KOPT-K1 (cell line): Measurements from ENCODE around the gene SDCCAG8.

Source experiments
- H3K27ac ChIP-seq: fragments of 200-600 bp; sonication (generic); 2 replicates; pipeline ENCODE4 v1.5.1; 2016; ENCODE audit warnings: antibody characterized with exemption, mild to moderate bottlenecking, low read depth, low read length; ENCODE audit not compliant: poor library complexity, severe bottlenecking
- H3K36me3 ChIP-seq: fragments of 200-600 bp; sonication (generic); 2 replicates; pipeline ENCODE4 v1.5.1; 2017; ENCODE audit warnings: antibody characterized with exemption, mild to moderate bottlenecking, low read length, moderate library complexity; ENCODE audit not compliant: insufficient read depth
- H3K9me3 ChIP-seq: fragments of 200-600 bp; sonication (generic); 2 replicates; pipeline ENCODE4 v1.5.1; 2017; ENCODE audit warnings: antibody characterized with exemption, low read length, mild to moderate bottlenecking; ENCODE audit not compliant: insufficient read depth, poor library complexity, severe bottlenecking

The SDCCAG8 gene

GRCh38 chr1:243440406-243440805 lies 184.6 kb downstream of the SDCCAG8 start:
- H3K27ac ChIP-seq = no peak overlapping the region
- H3K36me3 ChIP-seq = no peaks in the 10 kb centered on the region
- no peaks in the 10 kb centered on the region for H3K9me3 ChIP-seq

GRCh38 chr1:243441601-243442000 lies 185.8 kb downstream of the SDCCAG8 start:
- Histone ChIP-seq H3K27ac (no peak overlapping the region), H3K36me3 (no peaks in the 10 kb centered on the region), H3K9me3 (no peaks in the 10 kb centered on the region)

- H3K9me3 ChIP-seq = no peaks in the 10 kb centered on the region
- no peak overlapping the region for H3K27ac ChIP-seq
- H3K36me3 ChIP-seq = no peaks in the 10 kb centered on the region
Measured at GRCh38 chr1:243443557-243443956, 187.7 kb downstream of the SDCCAG8 start.

- H3K27ac ChIP-seq = peak overlapping the region; percentile 21
- H3K9me3 ChIP-seq = no peaks in the 10 kb centered on the region
- no peaks in the 10 kb centered on the region for H3K36me3 ChIP-seq
Measured at GRCh38 chr1:243447347-243447746, 191.5 kb downstream of the SDCCAG8 start.

GRCh38 chr1:243447844-243448243 lies 192.0 kb downstream of the SDCCAG8 start:
- Histone ChIP-seq H3K36me3 (no peaks in the 10 kb centered on the region), H3K27ac (peak overlapping the region; percentile 31), H3K9me3 (no peaks in the 10 kb centered on the region)

- H3K9me3 ChIP-seq = no peaks in the 10 kb centered on the region
- no peak overlapping the region for H3K27ac ChIP-seq
Measured at GRCh38 chr1:243449373-243449772, 193.5 kb downstream of the SDCCAG8 start.

GRCh38 chr1:243452092-243452491 lies 196.3 kb downstream of the SDCCAG8 start:
- H3K27ac ChIP-seq = no peak overlapping the region
- H3K9me3 ChIP-seq = no peaks in the 10 kb centered on the region
- no peaks in the 10 kb centered on the region for H3K36me3 ChIP-seq

More at GRCh38 chr1:243449373-243449772, 193.5 kb downstream of the SDCCAG8 start:
- no peaks in the 10 kb centered on the region for H3K36me3 ChIP-seq

- Histone ChIP-seq H3K9me3 (no peaks in the 10 kb centered on the region), H3K36me3 (no peaks in the 10 kb centered on the region), H3K27ac (no peak overlapping the region)
Measured at GRCh38 chr1:243454328-243454997, 198.6 kb downstream of the SDCCAG8 start.

- Histone ChIP-seq H3K9me3 (no peaks in the 10 kb centered on the region), H3K36me3 (no peaks in the 10 kb centered on the region), H3K27ac (no peak overlapping the region)
Measured at GRCh38 chr1:243455760-243456651, 200.2 kb downstream of the SDCCAG8 start.

- no peaks in the 10 kb centered on the region for H3K36me3 ChIP-seq
- no peaks in the 10 kb centered on the region for H3K9me3 ChIP-seq
- no peak overlapping the region for H3K27ac ChIP-seq
Measured at GRCh38 chr1:243457363-243457982, 201.6 kb downstream of the SDCCAG8 start.

GRCh38 chr1:243459059-243459458 lies 203.2 kb downstream of the SDCCAG8 start:
- Histone ChIP-seq H3K27ac (peak overlapping the region; percentile 41), H3K36me3 (no peaks in the 10 kb centered on the region)

GRCh38 chr1:243461700-243462099 lies 205.9 kb downstream of the SDCCAG8 start:
- Histone ChIP-seq H3K9me3 (no peaks in the 10 kb centered on the region), H3K36me3 (no peaks in the 10 kb centered on the region)

More at GRCh38 chr1:243459059-243459458, 203.2 kb downstream of the SDCCAG8 start:
- no peaks in the 10 kb centered on the region for H3K9me3 ChIP-seq

GRCh38 chr1:243462929-243463697 lies 207.3 kb downstream of the SDCCAG8 start:
- H3K27ac ChIP-seq = no peak overlapping the region

More at GRCh38 chr1:243461700-243462099, 205.9 kb downstream of the SDCCAG8 start:
- no peak overlapping the region for H3K27ac ChIP-seq

GRCh38 chr1:243465081-243465480 lies 209.2 kb downstream of the SDCCAG8 start:
- no peak overlapping the region for H3K27ac ChIP-seq
- no peaks in the 10 kb centered on the region for H3K9me3 ChIP-seq
- no peaks in the 10 kb centered on the region for H3K36me3 ChIP-seq

More at GRCh38 chr1:243462929-243463697, 207.3 kb downstream of the SDCCAG8 start:
- H3K9me3 ChIP-seq = no peaks in the 10 kb centered on the region
- no peaks in the 10 kb centered on the region for H3K36me3 ChIP-seq
